Type B pancreatic cell (in vitro differentiated cells): ENCODE measurements around the gene PARK7. TPM values are rescaled to one million over a fixed set of nuclear protein-coding genes. Genes with fewer than 3 reads are reported as not detected.
"Not testable (repeated sequence)": the region's sequence is repeated elsewhere in the genome, so short reads cannot be mapped to it uniquely, and the experiment has no call there.

Experiments
- DNase-seq: peaks from one replicate; pipeline ENCODE4 v3.0.0; 2021; ENCODE audit warnings: mixed read lengths; ENCODE audit not compliant: unreplicated experiment; ENCODE audit errors: extremely low spot score
- H3K27ac Mint-ChIP-seq: 2 replicates; pipeline ENCODE4 v1.8.0; 2021; ENCODE audit warnings: mild to moderate bottlenecking, mixed read lengths
- H3K27me3 Mint-ChIP-seq: 2 replicates; pipeline ENCODE4 v1.8.0; 2021; ENCODE audit warnings: mixed read lengths
- H3K36me3 Mint-ChIP-seq: 2 replicates; pipeline ENCODE4 v1.8.0; 2021; ENCODE audit warnings: mixed read lengths
- H3K4me1 Mint-ChIP-seq: one replicate; pipeline ENCODE4 v1.8.0; 2021; ENCODE audit warnings: mixed read lengths; ENCODE audit not compliant: unreplicated experiment
- H3K4me3 Mint-ChIP-seq: 2 replicates; pipeline ENCODE4 v1.8.0; 2021; ENCODE audit warnings: mild to moderate bottlenecking, mixed read lengths
- H3K9me3 Mint-ChIP-seq: 2 replicates; pipeline ENCODE4 v1.8.0; 2021; ENCODE audit warnings: mixed read lengths
- CTCF ChIP-seq: fragments of 200-600 bp; sonication (generic); conservative IDR thresholded peaks from 2 replicates; pipeline ENCODE4 v1.5.0; 2021; ENCODE audit warnings: antibody characterized with exemption, mild to moderate bottlenecking
- total RNA-seq: library from RNA; stranded (reverse); gene quantifications from 2 replicates; pipeline ENCODE4 v1.2.1, GENCODE V29; 2021; ENCODE audit warnings: low replicate concordance

The PARK7 gene
- total RNA-seq, 1 donor from 2014 or later = 279 TPM

- peaks cover 18% of the 10 kb centered on the region for H3K36me3 Mint-ChIP-seq
- no peaks in the 10 kb centered on the region for H3K27me3 Mint-ChIP-seq
- H3K9me3 Mint-ChIP-seq = no peaks in the 10 kb centered on the region
- H3K4me1 Mint-ChIP-seq = peaks cover 19% of the 10 kb centered on the region
- DNase-seq = no peak
- H3K27ac Mint-ChIP-seq = peak overlapping the region; percentile 95
- peak overlapping the region; percentile 95 for H3K4me3 Mint-ChIP-seq
- TF ChIP-seq CTCF = no peak
These were observed 464 bp downstream of the PARK7 start for GRCh38 chr1:7962014-7962335.

- no peaks in the 10 kb centered on the region for H3K9me3 Mint-ChIP-seq
- H3K36me3 Mint-ChIP-seq = peaks cover 22% of the 10 kb centered on the region
- no peaks in the 10 kb centered on the region for H3K27me3 Mint-ChIP-seq
- TF ChIP-seq CTCF = no peak
- peak overlapping the region; percentile 95 for H3K4me3 Mint-ChIP-seq
- no peak for DNase-seq
- H3K27ac Mint-ChIP-seq = peak overlapping the region; percentile 95
- H3K4me1 Mint-ChIP-seq = peaks cover 22% of the 10 kb centered on the region
These were observed 1.3 kb downstream of the PARK7 start for GRCh38 chr1:7962636-7963377.

- H3K27me3 Mint-ChIP-seq, H3K27ac Mint-ChIP-seq, H3K9me3 Mint-ChIP-seq, DNase-seq: not testable (repeated sequence)
- peaks cover 22% of the 10 kb centered on the region for H3K4me1 Mint-ChIP-seq
- peaks cover 22% of the 10 kb centered on the region for H3K36me3 Mint-ChIP-seq
- H3K4me3 Mint-ChIP-seq = peak overlapping the region; percentile 77
These were observed 1.8 kb downstream of the PARK7 start for GRCh38 chr1:7963378-7963730.

GRCh38 chr1:7963841-7964240 is 2.3 kb downstream of the PARK7 start:
- H3K27me3 Mint-ChIP-seq, H3K9me3 Mint-ChIP-seq, H3K27ac Mint-ChIP-seq, DNase-seq: not testable (repeated sequence)
- Mint-ChIP-seq H3K4me3 (peak overlapping the region; percentile 55), H3K36me3 (peaks cover 23% of the 10 kb centered on the region), H3K4me1 (peaks cover 22% of the 10 kb centered on the region)

- DNase-seq = no peak
- H3K4me1 Mint-ChIP-seq = peaks cover 22% of the 10 kb centered on the region
- peaks cover 28% of the 10 kb centered on the region for H3K36me3 Mint-ChIP-seq
- H3K27me3 Mint-ChIP-seq = no peaks in the 10 kb centered on the region
- no peak for TF ChIP-seq CTCF
- H3K27ac Mint-ChIP-seq = no peak overlapping the region
- H3K9me3 Mint-ChIP-seq = no peaks in the 10 kb centered on the region
- H3K4me3 Mint-ChIP-seq = peak overlapping the region; percentile 55
These were observed 3.0 kb downstream of the PARK7 start for GRCh38 chr1:7964476-7964875.

GRCh38 chr1:7967196-7967595 is 5.7 kb downstream of the PARK7 start:
- Mint-ChIP-seq H3K36me3 (peaks cover 45% of the 10 kb centered on the region), H3K4me1 (peaks cover 12% of the 10 kb centered on the region), H3K9me3 (no peaks in the 10 kb centered on the region), H3K4me3 (no peak overlapping the region), H3K27ac (no peak overlapping the region), H3K27me3 (no peaks in the 10 kb centered on the region)
- DNase-seq = no peak
- no peak for TF ChIP-seq CTCF

GRCh38 chr1:7967651-7968050 is 6.1 kb downstream of the PARK7 start:
- no peaks in the 10 kb centered on the region for H3K27me3 Mint-ChIP-seq
- H3K4me1 Mint-ChIP-seq = peaks cover 10% of the 10 kb centered on the region
- TF ChIP-seq CTCF = no peak
- no peak overlapping the region for H3K27ac Mint-ChIP-seq
- peaks cover 45% of the 10 kb centered on the region for H3K36me3 Mint-ChIP-seq
- H3K9me3 Mint-ChIP-seq = no peaks in the 10 kb centered on the region
- H3K4me3 Mint-ChIP-seq = no peak overlapping the region
- no peak for DNase-seq
